ENCODE measurements around the gene C12orf42.

DNA sequence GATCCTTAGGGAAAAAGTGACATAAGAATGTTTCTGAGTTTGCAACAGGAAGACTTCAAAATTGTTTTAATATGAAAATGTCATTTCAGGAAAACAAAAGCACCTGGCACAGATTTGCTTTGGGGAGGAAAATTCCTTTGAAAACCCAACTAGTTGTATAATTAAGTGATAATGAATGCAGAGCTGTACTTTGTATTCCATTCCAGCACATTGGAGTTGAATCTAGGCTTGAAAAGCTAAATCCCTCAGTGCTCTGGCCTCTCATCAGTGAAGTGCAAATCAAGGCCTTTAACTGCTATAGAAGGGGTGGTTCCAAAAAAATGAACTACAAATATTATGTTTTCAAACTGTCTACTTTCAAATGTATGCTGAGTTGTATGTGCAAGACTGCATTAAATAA is 19.6 kb upstream of the C12orf42 start:
- TF ChIP-seq SUZ12 (IDR thresholded peaks at IDR 0.05) (no peak), SP1 (IDR thresholded peaks at IDR 0.05) (no peak), FOXK2 (IDR thresholded peaks at IDR 0.05) (no peak), TARDBP (IDR thresholded peaks at IDR 0.05) (no peak), BHLHE40 (IDR thresholded peaks at IDR 0.05; ENCODE audit: borderline replicate concordance) (no peak), ELF4 (IDR thresholded peaks at IDR 0.05) (no peak), FOXM1 (IDR thresholded peaks at IDR 0.05; ENCODE audit: borderline replicate concordance) (no peak), HDGF (IDR thresholded peaks at IDR 0.05; ENCODE audit: borderline replicate concordance) (no peak), NFRKB (IDR thresholded peaks at IDR 0.05) (no peak)
